ENCODE measurements around the gene IRAK2. TPM values are rescaled to one million over a fixed set of nuclear protein-coding genes. Genes with fewer than 3 reads are reported as not detected.

The IRAK2 gene
- polyA plus RNA-seq, 6 donors from 2014 or later: 8.2 to 12.6 (median 10.1) TPM

GRCh38 chr3:10198761-10199649 lies 34.3 kb downstream of the IRAK2 start:
- Mint-ChIP-seq H3K27ac (peak overlapping the region; percentile 99 to 100 (median 100)), H3K36me3 (peaks cover 10% of the 10 kb centered on the region in 2 donors), H3K27me3 (no peaks in the 10 kb centered on the region), H3K4me3 (peak overlapping the region; percentile 42 to 91 (median 80)), H3K9me3 (no peaks in the 10 kb centered on the region), H3K4me1 (peaks cover 52 to 85% (median 65%) of the 10 kb centered on the region in 3 donors)
- ATAC-seq (ENCODE audit: low read depth in 2 of 2) (peak; percentile 76 to 80), DNase-seq (peak; percentile 81)

- Mint-ChIP-seq H3K27me3 (no peaks in the 10 kb centered on the region), H3K27ac (peak overlapping the region in 1 of 6 donors; percentile 62), H3K4me3 (no peak overlapping the region), H3K36me3 (peaks cover 18% of the 10 kb centered on the region in 2 donors), H3K4me1 (peaks cover 21 to 41% (median 23%) of the 10 kb centered on the region in 3 donors), H3K9me3 (no peaks in the 10 kb centered on the region)
- no peak for DNase-seq
- no peak for ATAC-seq (ENCODE audit: low read depth in 2 of 2)
These were observed 40.2 kb downstream of the IRAK2 start for GRCh38 chr3:10204921-10205320.

GRCh38 chr3:10205451-10206165 lies 40.9 kb downstream of the IRAK2 start:
- Mint-ChIP-seq H3K27me3 (no peaks in the 10 kb centered on the region), H3K36me3 (peaks cover 18% of the 10 kb centered on the region in 2 donors), H3K4me3 (peak overlapping the region in 1 of 8 donors; percentile 69), H3K9me3 (no peaks in the 10 kb centered on the region), H3K27ac (no peak overlapping the region), H3K4me1 (peaks cover 20 to 36% (median 20%) of the 10 kb centered on the region in 3 donors)
- ATAC-seq (ENCODE audit: low read depth in 2 of 2): no peak
- DNase-seq: no peak

- Mint-ChIP-seq H3K4me1 (peaks cover 15 to 34% (median 15%) of the 10 kb centered on the region in 3 donors), H3K9me3 (no peaks in the 10 kb centered on the region), H3K36me3 (peaks cover 18% of the 10 kb centered on the region in 2 donors), H3K27me3 (no peaks in the 10 kb centered on the region), H3K4me3 (no peak overlapping the region), H3K27ac (no peak overlapping the region)
- ATAC-seq (ENCODE audit: low read depth in 2 of 2) (no peak), DNase-seq (no peak)
These were observed 41.4 kb downstream of the IRAK2 start for GRCh38 chr3:10206166-10206511.

- Mint-ChIP-seq H3K36me3 (peaks cover 30 to 31% of the 10 kb centered on the region in 2 donors), H3K4me1 (peaks cover 13 to 36% (median 18%) of the 10 kb centered on the region in 3 donors), H3K27ac (peak overlapping the region; percentile 74 to 95 (median 83)), H3K4me3 (no peak overlapping the region), H3K9me3 (peaks cover 0 to 5% (median 0%) of the 10 kb centered on the region in 7 donors), H3K27me3 (no peaks in the 10 kb centered on the region)
- DNase-seq (no peak), ATAC-seq (ENCODE audit: low read depth in 2 of 2) (peak; percentile 38 to 60)
These were observed 48.6 kb downstream of the IRAK2 start for GRCh38 chr3:10213156-10213792.

- Mint-ChIP-seq H3K4me1 (peaks cover 20 to 37% (median 29%) of the 10 kb centered on the region in 3 donors), H3K4me3 (peak overlapping the region in 1 of 8 donors; percentile 29), H3K9me3 (peaks cover 0 to 5% (median 0%) of the 10 kb centered on the region in 7 donors), H3K27ac (peak overlapping the region; percentile 14 to 89 (median 56)), H3K27me3 (no peaks in the 10 kb centered on the region), H3K36me3 (peaks cover 25 to 29% of the 10 kb centered on the region in 2 donors)
- ATAC-seq (ENCODE audit: low read depth in 2 of 2) (no peak), DNase-seq (no peak)
These were observed 51.1 kb downstream of the IRAK2 start for GRCh38 chr3:10215578-10216368.

GRCh38 chr3:10217359-10217758 lies 52.6 kb downstream of the IRAK2 start:
- no peaks in the 10 kb centered on the region for H3K27me3 Mint-ChIP-seq
- H3K27ac Mint-ChIP-seq: peak overlapping the region in 4 of 6 donors; percentile 28 to 85 (median 43)
- DNase-seq (no peak), ATAC-seq (ENCODE audit: low read depth in 2 of 2) (no peak)
- peaks cover 22 to 29% of the 10 kb centered on the region in 2 donors for H3K36me3 Mint-ChIP-seq
- no peak overlapping the region for H3K4me3 Mint-ChIP-seq
- peaks cover 0 to 5% (median 0%) of the 10 kb centered on the region in 7 donors for H3K9me3 Mint-ChIP-seq
- peaks cover 22 to 36% (median 24%) of the 10 kb centered on the region in 3 donors for H3K4me1 Mint-ChIP-seq

GRCh38 chr3:10219737-10220136 lies 55.0 kb downstream of the IRAK2 start:
- peaks cover 0 to 5% (median 0%) of the 10 kb centered on the region in 7 donors for H3K9me3 Mint-ChIP-seq
- no peak for DNase-seq
- no peaks in the 10 kb centered on the region for H3K27me3 Mint-ChIP-seq
- H3K36me3 Mint-ChIP-seq: peaks cover 22 to 29% of the 10 kb centered on the region in 2 donors
- H3K27ac Mint-ChIP-seq: peak overlapping the region; percentile 14 to 89 (median 62)
- H3K4me1 Mint-ChIP-seq: peaks cover 33 to 49% (median 46%) of the 10 kb centered on the region in 3 donors
- H3K4me3 Mint-ChIP-seq: no peak overlapping the region
- ATAC-seq (ENCODE audit: low read depth in 2 of 2): no peak

- no peaks in the 10 kb centered on the region for H3K9me3 Mint-ChIP-seq
- H3K4me1 Mint-ChIP-seq: peaks cover 39 to 69% (median 50%) of the 10 kb centered on the region in 3 donors
- H3K4me3 Mint-ChIP-seq: peak overlapping the region in 5 of 8 donors; percentile 12 to 79 (median 44)
- H3K36me3 Mint-ChIP-seq: peaks cover 7 to 9% of the 10 kb centered on the region in 2 donors
- peak; percentile 30 for DNase-seq
- ATAC-seq (ENCODE audit: low read depth in 2 of 2): peak; percentile 50 to 66
- no peaks in the 10 kb centered on the region for H3K27me3 Mint-ChIP-seq
- peak overlapping the region; percentile 16 to 91 (median 88) for H3K27ac Mint-ChIP-seq
These were observed 59.2 kb downstream of the IRAK2 start for GRCh38 chr3:10223676-10224639.

- Mint-ChIP-seq H3K4me1 (peaks cover 33 to 63% (median 47%) of the 10 kb centered on the region in 3 donors), H3K27me3 (no peaks in the 10 kb centered on the region)
These were observed 60.3 kb downstream of the IRAK2 start for GRCh38 chr3:10224794-10225665.

GRCh38 chr3:10226293-10226692 lies 61.6 kb downstream of the IRAK2 start:
- ATAC-seq (ENCODE audit: low read depth in 2 of 2) (peak in 1 of 2 donors; percentile 49), DNase-seq (no peak)
- Mint-ChIP-seq H3K9me3 (no peaks in the 10 kb centered on the region), H3K27me3 (no peaks in the 10 kb centered on the region), H3K36me3 (peaks cover 0 to 10% of the 10 kb centered on the region in 2 donors), H3K27ac (no peak overlapping the region), H3K4me3 (peak overlapping the region in 1 of 8 donors; percentile 70), H3K4me1 (peaks cover 26 to 53% (median 36%) of the 10 kb centered on the region in 3 donors)

More at GRCh38 chr3:10224794-10225665, 60.3 kb downstream of the IRAK2 start:
- Mint-ChIP-seq H3K4me3 (peak overlapping the region in 6 of 8 donors; percentile 33 to 81 (median 62)), H3K36me3 (peaks cover 1 to 14% of the 10 kb centered on the region in 2 donors), H3K9me3 (no peaks in the 10 kb centered on the region), H3K27ac (peak overlapping the region; percentile 21 to 99 (median 86))
- DNase-seq (peak; percentile 62), ATAC-seq (ENCODE audit: low read depth in 2 of 2) (peak; percentile 31 to 66)
